OCI-LY1 (cell line): ENCODE results near the gene AGXT2.

Experiments used
- CTCF ChIP-seq: fragments of 200-600 bp; sonication (generic), shearing (Covaris generic); IDR thresholded peaks from 2 replicates; pipeline ENCODE4 v1.5.1; 2017; ENCODE audit warnings: mild to moderate bottlenecking, antibody characterized with exemption, low read length, moderate library complexity, mixed read lengths
- EZH2 ChIP-seq: fragments of 200-600 bp; sonication (generic), shearing (Covaris generic); IDR thresholded peaks from 2 replicates; pipeline ENCODE4 v1.8.0; 2017; ENCODE audit warnings: borderline replicate concordance, mixed run types, mild to moderate bottlenecking, antibody characterized with exemption, low read length, moderate library complexity, mixed read lengths

GRCh38 chr5:34993951-34994350 is 53.8 kb downstream of the AGXT2 start:
- no peak for TF ChIP-seq EZH2
- no peak for TF ChIP-seq CTCF
